ENCODE measurements around the gene DLEC1. TPM values are rescaled to one million over a fixed set of nuclear protein-coding genes. Genes with fewer than 3 reads are reported as not detected.

Gene DLEC1
- total RNA-seq, 1 donor from 2014 or later: 0.11 TPM

- peak overlapping the region; percentile 90 to 97 for H3K27ac ChIP-seq
- intact Hi-C loops (cut with DNase I): loop anchor here (5.0 to 10.0 kb wide), 3 partner anchors 208 to 1144 kb away; partner anchors contain the start of genes ACVR2B, EPM2AIP1, MLH1 and XYLB
- peak overlapping the region; percentile 87 to 88 for H3K4me3 ChIP-seq
- peaks cover 0 to 28% of the 10 kb centered on the region in 2 donors for H3K4me1 ChIP-seq
- H3K27me3 ChIP-seq: no peaks in the 10 kb centered on the region
- TF ChIP-seq CTCF (IDR thresholded peaks at IDR 0.05): no peak
- DNase-seq (ENCODE audit: low spot score in 2 of 2): peak in 1 of 2 donors; percentile 61
- no peaks in the 10 kb centered on the region for H3K9me3 ChIP-seq
- peaks cover 6 to 18% of the 10 kb centered on the region in 2 donors for H3K36me3 ChIP-seq
Observed at GRCh38 chr3:38139191-38139590, 100.2 kb downstream of the DLEC1 start.

- H3K36me3 ChIP-seq: peaks cover 5 to 16% of the 10 kb centered on the region in 2 donors
- DNase-seq (ENCODE audit: low spot score in 2 of 2): peak in 1 of 2 donors; percentile 53
- peak overlapping the region in 1 of 2 donors; percentile 90 for H3K27ac ChIP-seq
- intact Hi-C loops (cut with DNase I): loop anchor here (5.0 to 10.0 kb wide), 3 partner anchors 208 to 1145 kb away; partner anchors contain the start of genes ACVR2B, EPM2AIP1, MLH1 and XYLB
- no peak for TF ChIP-seq CTCF (IDR thresholded peaks at IDR 0.05)
- no peaks in the 10 kb centered on the region for H3K9me3 ChIP-seq
- H3K27me3 ChIP-seq: no peaks in the 10 kb centered on the region
- peak overlapping the region; percentile 87 to 88 for H3K4me3 ChIP-seq
- H3K4me1 ChIP-seq: peaks cover 0 to 27% of the 10 kb centered on the region in 2 donors
Observed at GRCh38 chr3:38139652-38140051, 100.6 kb downstream of the DLEC1 start.

GRCh38 chr3:38140326-38141172 is 101.5 kb downstream of the DLEC1 start:
- peak in 1 of 2 donors; percentile 59 for DNase-seq (ENCODE audit: low spot score in 2 of 2)
- no peaks in the 10 kb centered on the region for H3K27me3 ChIP-seq

DNA sequence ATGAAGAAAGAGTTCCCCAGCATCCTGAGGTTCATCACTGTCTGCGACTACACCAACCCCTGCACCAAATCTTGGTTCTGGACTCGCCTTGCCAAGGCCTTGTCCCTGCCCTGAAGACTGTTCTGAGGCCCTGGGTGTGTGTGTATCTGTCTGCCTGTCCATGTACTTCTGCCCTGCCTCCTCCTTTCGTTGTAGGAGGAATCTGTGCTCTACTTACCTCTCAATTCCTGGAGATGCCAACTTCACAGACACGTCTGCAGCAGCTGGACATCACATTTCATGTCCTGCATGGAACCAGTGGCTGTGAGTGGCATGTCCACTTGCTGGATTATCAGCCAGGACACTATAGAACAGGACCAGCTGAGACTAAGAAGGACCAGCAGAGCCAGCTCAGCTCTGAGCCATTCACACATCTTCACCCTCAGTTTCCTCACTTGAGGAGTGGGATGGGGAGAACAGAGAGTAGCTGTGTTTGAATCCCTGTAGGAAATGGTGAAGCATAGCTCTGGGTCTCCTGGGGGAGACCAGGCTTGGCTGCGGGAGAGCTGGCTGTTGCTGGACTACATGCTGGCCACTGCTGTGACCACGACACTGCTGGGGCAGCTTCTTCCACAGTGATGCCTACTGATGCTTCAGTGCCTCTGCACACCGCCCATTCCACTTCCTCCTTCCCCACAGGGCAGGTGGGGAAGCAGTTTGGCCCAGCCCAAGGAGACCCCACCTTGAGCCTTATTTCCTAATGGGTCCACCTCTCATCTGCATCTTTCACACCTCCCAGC is 102.4 kb downstream of the DLEC1 start:
- peaks cover 0 to 12% of the 10 kb centered on the region in 2 donors for H3K4me1 ChIP-seq
- no peak overlapping the region for H3K4me3 ChIP-seq
- peaks cover 5 to 16% of the 10 kb centered on the region in 2 donors for H3K36me3 ChIP-seq
- H3K27ac ChIP-seq: no peak overlapping the region
- H3K9me3 ChIP-seq: no peaks in the 10 kb centered on the region
- DNase-seq (ENCODE audit: low spot score in 2 of 2): peak in 1 of 2 donors; percentile 37
- intact Hi-C loops (cut with DNase I): no loop called here
- TF ChIP-seq CTCF (IDR thresholded peaks at IDR 0.05): no peak
- no peaks in the 10 kb centered on the region for H3K27me3 ChIP-seq

More at GRCh38 chr3:38140326-38141172, 101.5 kb downstream of the DLEC1 start:
- H3K9me3 ChIP-seq: no peaks in the 10 kb centered on the region
- intact Hi-C loops (cut with DNase I): no loop called here
- peaks cover 5 to 16% of the 10 kb centered on the region in 2 donors for H3K36me3 ChIP-seq
- no peak overlapping the region for H3K4me3 ChIP-seq
- peaks cover 0 to 18% of the 10 kb centered on the region in 2 donors for H3K4me1 ChIP-seq
- no peak overlapping the region for H3K27ac ChIP-seq
- TF ChIP-seq CTCF (IDR thresholded peaks at IDR 0.05): no peak

DNA sequence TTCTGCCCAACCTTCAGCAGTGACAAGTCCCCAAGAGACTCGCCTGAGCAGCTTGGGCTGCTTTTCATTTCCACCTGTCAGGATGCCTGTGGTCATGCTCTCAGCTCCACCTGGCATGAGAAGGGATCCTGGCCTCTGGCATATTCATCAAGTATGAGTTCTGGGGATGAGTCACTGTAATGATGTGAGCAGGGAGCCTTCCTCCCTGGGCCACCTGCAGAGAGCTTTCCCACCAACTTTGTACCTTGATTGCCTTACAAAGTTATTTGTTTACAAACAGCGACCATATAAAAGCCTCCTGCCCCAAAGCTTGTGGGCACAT is 102.9 kb downstream of the DLEC1 start:
- Histone ChIP-seq H3K27me3 (no peaks in the 10 kb centered on the region), H3K27ac (no peak overlapping the region), H3K36me3 (peaks cover 5 to 16% of the 10 kb centered on the region in 2 donors), H3K9me3 (no peaks in the 10 kb centered on the region), H3K4me1 (peaks cover 0 to 12% of the 10 kb centered on the region in 2 donors), H3K4me3 (no peak overlapping the region)
- peak in 1 of 2 donors; percentile 22 for DNase-seq (ENCODE audit: low spot score in 2 of 2)
- TF ChIP-seq CTCF (IDR thresholded peaks at IDR 0.05): no peak
- intact Hi-C loops (cut with DNase I): no loop called here

All from ascending aorta (tissue), 2 donors.